SK-N-MC (cell line): Measurements from ENCODE around the gene H2AZ2.

ENCODE experiments used
- EZH2 ChIP-seq: fragments of 200-600 bp; sonication (generic); IDR thresholded peaks from one replicate; pipeline ENCODE4 v1.6.1; 2017; ENCODE audit warnings: antibody characterized with exemption
- FOXP2 ChIP-seq: optimal IDR thresholded peaks from 2 replicates; pipeline ENCODE3; 2011; ENCODE audit warnings: mild to moderate bottlenecking, moderate library complexity; ENCODE audit not compliant: insufficient read depth; ENCODE audit errors: extremely low read length, control extremely low read depth
- POLR2AphosphoS5 ChIP-seq: IDR thresholded peaks from 2 replicates; pipeline ENCODE4 v1.6.1; 2012; ENCODE audit warnings: mild to moderate bottlenecking, low read depth, low read length, borderline replicate concordance

- no peak for TF ChIP-seq EZH2
- TF ChIP-seq POLR2AphosphoS5 = no peak
- TF ChIP-seq FOXP2 = no peak
Measured at GRCh38 chr7:44784364-44784763, 63.5 kb downstream of the H2AZ2 start.
